Neural progenitor cell (in vitro differentiated cells): Measurements from ENCODE around the gene PDGFC. TPM values are rescaled to one million over a fixed set of nuclear protein-coding genes. Genes with fewer than 3 reads are reported as not detected.
A peak's percentile ranks its signal among the peaks of the same experiment; 100 is the strongest.

Source experiments
- DNase-seq: peaks from one replicate; pipeline ENCODE4 v3.0.0-alpha.2; 2016; ENCODE audit warnings: low spot score
- H2AFZ ChIP-seq: fragments of 200-600 bp; sonication (generic); replicated peaks from 2 replicates; pipeline ENCODE4 v1.6.1; 2016; ENCODE audit warnings: antibody characterized with exemption
- H3F3A ChIP-seq: fragments of 200-600 bp; sonication (generic); 2 replicates; pipeline ENCODE4 v1.6.1; 2016; ENCODE audit warnings: antibody characterized with exemption, low read depth
- H3K27ac ChIP-seq: fragments of 200-600 bp; sonication (generic); 2 replicates; pipeline ENCODE4 v1.5.1; 2016; ENCODE audit warnings: mild to moderate bottlenecking
- H3K27me3 ChIP-seq: fragments of 200-600 bp; sonication (generic); 2 replicates; pipeline ENCODE4 v1.6.1; 2016; ENCODE audit warnings: mild to moderate bottlenecking, moderate library complexity
- H3K36me3 ChIP-seq: fragments of 200-600 bp; sonication (generic); 2 replicates; pipeline ENCODE4 v1.5.1; 2016
- H3K4me1 ChIP-seq: fragments of 200-600 bp; sonication (generic); 2 replicates; pipeline ENCODE4 v1.6.1; 2016; ENCODE audit warnings: mixed run types
- H3K4me2 ChIP-seq: fragments of 200-600 bp; sonication (generic); 2 replicates; pipeline ENCODE4 v1.6.1; 2016
- H3K4me3 ChIP-seq: fragments of 200-600 bp; sonication (generic); 2 replicates; pipeline ENCODE4 v1.5.1; 2016
- H3K79me2 ChIP-seq: fragments of 200-600 bp; sonication (generic); 2 replicates; pipeline ENCODE4 v1.6.1; 2016; ENCODE audit warnings: low read depth
- H3K9ac ChIP-seq: fragments of 200-600 bp; sonication (generic); 2 replicates; pipeline ENCODE4 v1.6.1; 2016
- H3K9me3 ChIP-seq: fragments of 200-600 bp; sonication (generic); 2 replicates; pipeline ENCODE4 v1.5.1; 2016; ENCODE audit warnings: low read depth
- H4K20me1 ChIP-seq: fragments of 200-600 bp; sonication (generic); 2 replicates; pipeline ENCODE4 v1.6.1; 2016; ENCODE audit warnings: low read depth
- H3K27ac Mint-ChIP-seq: 3 replicates; pipeline ENCODE4 v1.8.0; 2021; ENCODE audit warnings: mixed read lengths
- H3K27me3 Mint-ChIP-seq: 2 replicates; pipeline ENCODE4 v1.8.0; 2022; ENCODE audit warnings: low read depth, mild to moderate bottlenecking, inconsistent platforms, moderate library complexity, mixed read lengths; ENCODE audit not compliant: insufficient read depth
- H3K36me3 Mint-ChIP-seq: 3 replicates; pipeline ENCODE4 v1.8.0; 2021; ENCODE audit warnings: mixed read lengths
- H3K4me1 Mint-ChIP-seq: 3 replicates; pipeline ENCODE4 v1.8.0; 2021; ENCODE audit warnings: mixed read lengths
- H3K4me3 Mint-ChIP-seq: 3 replicates; pipeline ENCODE4 v1.8.0; 2021; ENCODE audit warnings: mild to moderate bottlenecking, moderate library complexity, mixed read lengths
- H3K9me3 Mint-ChIP-seq: 3 replicates; pipeline ENCODE4 v1.8.0; 2020; ENCODE audit warnings: mixed read lengths
- CTCF ChIP-seq: fragments of 200-600 bp; sonication (generic); IDR thresholded peaks from 2 replicates; pipeline ENCODE4 v1.5.1; 2017; ENCODE audit warnings: antibody characterized with exemption, mild to moderate bottlenecking
- EZH2 ChIP-seq: fragments of 200-600 bp; sonication (generic); IDR thresholded peaks from 2 replicates; pipeline ENCODE4 v1.6.1; 2017; ENCODE audit warnings: antibody characterized with exemption, mild to moderate bottlenecking, moderate library complexity
- EZH2phosphoT487 ChIP-seq: fragments of 200-600 bp; sonication (generic); IDR thresholded peaks from 2 replicates; pipeline ENCODE4 v1.6.1; 2017; ENCODE audit warnings: antibody characterized with exemption
- total RNA-seq: library from RNA; depleted of rRNA; stranded (reverse); fragments of >200 nt; gene quantifications from 2 replicates; pipeline ENCODE4 v1.2.3, GENCODE V29; 2015; ENCODE audit warnings: low replicate concordance

PDGFC gene
- total RNA-seq, 1 donor from 2014 or later, result 4.7 TPM

DNA sequence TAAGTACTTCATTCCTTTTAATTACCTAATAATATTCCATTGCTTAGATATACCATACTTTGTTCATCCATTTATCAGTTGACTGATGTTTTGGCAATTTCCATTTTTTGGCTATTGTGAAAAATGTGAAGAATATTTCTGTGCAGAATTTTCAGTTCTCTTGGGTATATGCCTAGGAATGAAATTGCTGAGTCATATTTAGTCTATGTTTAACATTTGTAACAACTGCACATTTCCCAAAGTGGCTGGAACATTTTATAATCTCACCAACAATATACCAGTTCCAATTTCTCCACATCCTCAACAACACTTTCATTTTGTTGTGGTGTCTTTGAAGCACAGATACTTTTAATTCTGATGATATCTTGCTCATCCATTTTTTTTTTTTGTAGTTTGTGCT, 215.5 kb downstream of the PDGFC start:
- Histone ChIP-seq H3K27ac (no peak overlapping the region), H3K4me2 (no peak overlapping the region), H2AFZ (no peak overlapping the region), H3F3A (no peaks in the 10 kb centered on the region), H3K79me2 (no peaks in the 10 kb centered on the region), H3K27me3 (no peaks in the 10 kb centered on the region), H3K36me3 (no peaks in the 10 kb centered on the region), H4K20me1 (no peaks in the 10 kb centered on the region), H3K4me1 (no peaks in the 10 kb centered on the region), H3K9ac (no peak overlapping the region), H3K9me3 (no peaks in the 10 kb centered on the region), H3K4me3 (no peak overlapping the region)
- no peak overlapping the region for H3K4me3 Mint-ChIP-seq
- TF ChIP-seq EZH2phosphoT487, result no peak
- TF ChIP-seq CTCF, result no peak
- no peak for TF ChIP-seq EZH2
- H3K4me1 Mint-ChIP-seq, result peaks cover 5% of the 10 kb centered on the region
- peaks cover 11% of the 10 kb centered on the region for H3K36me3 Mint-ChIP-seq
- H3K9me3 Mint-ChIP-seq, result peaks cover 8% of the 10 kb centered on the region
- H3K27me3 Mint-ChIP-seq, result no peaks in the 10 kb centered on the region
- no peak overlapping the region for H3K27ac Mint-ChIP-seq
- no peak for DNase-seq

DNA sequence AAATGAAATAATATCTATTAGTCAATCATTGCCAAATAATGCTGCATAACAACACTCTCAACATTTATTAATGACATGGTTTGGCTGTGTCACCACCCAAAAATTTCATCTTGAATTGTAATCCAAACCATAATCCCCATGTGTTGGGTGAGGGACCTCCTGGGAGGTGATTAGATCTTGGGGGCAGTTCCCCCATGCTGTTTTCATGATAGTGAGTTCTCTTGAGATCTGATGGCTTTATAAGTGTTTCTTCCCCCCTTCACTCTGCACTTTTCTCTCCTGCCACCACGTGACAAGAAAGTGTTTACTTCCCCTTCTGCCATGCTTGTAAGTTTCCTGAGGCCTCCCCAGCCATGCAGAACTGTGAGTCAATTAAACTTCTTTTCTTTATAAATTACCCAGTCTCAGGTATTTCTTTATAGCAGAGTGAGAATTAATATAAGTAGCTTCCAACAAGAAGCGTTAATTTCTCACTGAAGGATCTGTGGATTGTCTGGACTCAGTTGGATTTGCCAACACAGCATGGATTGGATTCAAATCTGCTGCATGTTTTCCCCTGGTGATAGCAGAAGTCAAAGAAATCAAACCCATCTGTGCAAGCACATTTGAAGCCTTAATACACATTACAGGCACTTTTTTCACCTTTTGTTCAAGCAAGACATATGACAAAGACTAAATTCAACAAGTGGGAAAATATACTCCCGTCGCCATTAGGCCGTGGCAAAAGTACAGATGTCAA, 216.6 kb downstream of the PDGFC start:
- H3K9ac ChIP-seq, result no peak overlapping the region
- H4K20me1 ChIP-seq, result no peaks in the 10 kb centered on the region
- Mint-ChIP-seq H3K27ac (peak overlapping the region; percentile 89), H3K36me3 (peaks cover 6% of the 10 kb centered on the region), H3K9me3 (peaks cover 8% of the 10 kb centered on the region), H3K4me3 (no peak overlapping the region), H3K27me3 (no peaks in the 10 kb centered on the region), H3K4me1 (peaks cover 5% of the 10 kb centered on the region)
- H3F3A ChIP-seq, result no peaks in the 10 kb centered on the region
- H3K27me3 ChIP-seq, result no peaks in the 10 kb centered on the region
- H3K79me2 ChIP-seq, result no peaks in the 10 kb centered on the region
- TF ChIP-seq EZH2 (no peak), EZH2phosphoT487 (no peak)
- H3K9me3 ChIP-seq, result no peaks in the 10 kb centered on the region
- no peak for DNase-seq
- H3K4me3 ChIP-seq, result no peak overlapping the region
- H3K27ac ChIP-seq, result no peak overlapping the region
- H2AFZ ChIP-seq, result peak overlapping the region; percentile 31
- no peaks in the 10 kb centered on the region for H3K36me3 ChIP-seq
- H3K4me2 ChIP-seq, result no peak overlapping the region
- no peaks in the 10 kb centered on the region for H3K4me1 ChIP-seq

- peaks cover 6% of the 10 kb centered on the region for H3K4me1 Mint-ChIP-seq
- no peak overlapping the region for H3K4me3 ChIP-seq
- no peak for TF ChIP-seq CTCF
- TF ChIP-seq EZH2phosphoT487, result no peak
- TF ChIP-seq EZH2, result no peak
Measured at GRCh38 chr4:156751486-156751885, 220.1 kb downstream of the PDGFC start.

More at GRCh38 chr4:156751486-156751885, 220.1 kb downstream of the PDGFC start:
- Mint-ChIP-seq H3K27me3 (no peaks in the 10 kb centered on the region), H3K9me3 (no peaks in the 10 kb centered on the region), H3K27ac (no peak overlapping the region), H3K4me3 (no peak overlapping the region), H3K36me3 (no peaks in the 10 kb centered on the region)
- H3K36me3 ChIP-seq, result no peaks in the 10 kb centered on the region
- no peaks in the 10 kb centered on the region for H3K4me1 ChIP-seq
- H3K9me3 ChIP-seq, result no peaks in the 10 kb centered on the region
- H3K9ac ChIP-seq, result no peak overlapping the region
- no peaks in the 10 kb centered on the region for H4K20me1 ChIP-seq
- DNase-seq, result no peak
- H3K79me2 ChIP-seq, result no peaks in the 10 kb centered on the region
- no peaks in the 10 kb centered on the region for H3K27me3 ChIP-seq
- H3F3A ChIP-seq, result no peaks in the 10 kb centered on the region
- H3K27ac ChIP-seq, result no peak overlapping the region
- H2AFZ ChIP-seq, result no peak overlapping the region
- no peak overlapping the region for H3K4me2 ChIP-seq
